Effector CD4-positive, alpha-beta T cell (primary cell): ENCODE data around the gene TRERF1.

Experiments
- DNase-seq: peaks from one replicate; pipeline ENCODE4 v3.0.0-alpha.2; 2020

The TRERF1 gene

GRCh38 chr6:42297661-42298060, 154.1 kb downstream of the TRERF1 start:
- no peak for DNase-seq

- no peak for DNase-seq
Measured at GRCh38 chr6:42296614-42297013, 155.1 kb downstream of the TRERF1 start.

GRCh38 chr6:42295677-42296076, 156.0 kb downstream of the TRERF1 start:
- DNase-seq = no peak

- no peak for DNase-seq
Measured at GRCh38 chr6:42295181-42295580, 156.5 kb downstream of the TRERF1 start.

GRCh38 chr6:42294759-42295158, 157.0 kb downstream of the TRERF1 start:
- DNase-seq = no peak

GRCh38 chr6:42293386-42293977, 158.2 kb downstream of the TRERF1 start:
- DNase-seq = no peak

GRCh38 chr6:42292004-42292740, 159.6 kb downstream of the TRERF1 start:
- no peak for DNase-seq

GRCh38 chr6:42287756-42288155, 164.0 kb downstream of the TRERF1 start:
- DNase-seq = no peak

GRCh38 chr6:42281570-42281969, 170.2 kb downstream of the TRERF1 start:
- no peak for DNase-seq

- no peak for DNase-seq
Measured at GRCh38 chr6:42280966-42281533, 170.7 kb downstream of the TRERF1 start.

- no peak for DNase-seq
Measured at GRCh38 chr6:42279966-42280629, 171.6 kb downstream of the TRERF1 start.

GRCh38 chr6:42279144-42279781, 172.5 kb downstream of the TRERF1 start:
- no peak for DNase-seq

- DNase-seq = no peak
Measured at GRCh38 chr6:42278131-42278853, 173.4 kb downstream of the TRERF1 start.

- no peak for DNase-seq
Measured at GRCh38 chr6:42276034-42276890, 175.5 kb downstream of the TRERF1 start.

GRCh38 chr6:42275376-42276033, 176.2 kb downstream of the TRERF1 start:
- no peak for DNase-seq

- no peak for DNase-seq
Measured at GRCh38 chr6:42274898-42275297, 176.8 kb downstream of the TRERF1 start.

GRCh38 chr6:42271834-42272805, 179.6 kb downstream of the TRERF1 start:
- DNase-seq = no peak

GRCh38 chr6:42269974-42270510, 181.7 kb downstream of the TRERF1 start:
- DNase-seq = no peak

GRCh38 chr6:42269553-42269952, 182.2 kb downstream of the TRERF1 start:
- DNase-seq = no peak

GRCh38 chr6:42268835-42269204, 182.9 kb downstream of the TRERF1 start:
- no peak for DNase-seq
